Gastroesophageal sphincter (tissue), 4 donors: ENCODE measurements around the gene DNAH11. TPM values are rescaled to one million over a fixed set of nuclear protein-coding genes. Genes with fewer than 3 reads are reported as not detected.

ENCODE experiments used
- ATAC-seq: fragments of 150-250 bp; one replicate; pipeline ENCODE4 v1.9.1; 2016; ENCODE audit warnings: mild to moderate bottlenecking, moderate library complexity
- H3K27ac ChIP-seq, 4 donors: fragments of 200-600 bp; sonication (generic) in 3 of 4; 1 replicate in 3 of 4; 2 replicates in 1 of 4; pipeline ENCODE4 v1.5.1; 2016 to 2019
- H3K27me3 ChIP-seq: fragments of 200-600 bp; sonication (generic); one replicate; pipeline ENCODE4 v1.5.1; 2019
- H3K36me3 ChIP-seq, 2 donors: fragments of 200-600 bp; sonication (generic); one replicate each; pipeline ENCODE4 v1.5.1; 2019; ENCODE audit warnings: control low read depth in 1 of 2
- H3K4me1 ChIP-seq, 3 donors: fragments of 200-600 bp; sonication (generic); 1 replicate in 2 of 3; 2 replicates in 1 of 3; pipeline ENCODE4 v1.5.1; 2016 to 2019; ENCODE audit warnings: control low read depth in 2 of 3
- H3K4me3 ChIP-seq, 2 donors: fragments of 200-600 bp; sonication (generic); one replicate each; pipeline ENCODE4 v1.5.1; 2019; ENCODE audit warnings: mild to moderate bottlenecking in 1 of 2, moderate library complexity in 1 of 2
- H3K9me3 ChIP-seq, 3 donors: fragments of 200-600 bp; sonication (generic); one replicate each; pipeline ENCODE4 v1.5.1; 2017 to 2019; ENCODE audit warnings: control low read depth in 2 of 3
- EP300 ChIP-seq: sonication (generic); formaldehyde crosslinking; IDR thresholded peaks from one replicate; pipeline ENCODE4 v1.6.1; 2017; ENCODE audit warnings: antibody characterized with exemption, mild to moderate bottlenecking
- POLR2A ChIP-seq, 2 donors: fragments of 450-650 bp; IDR thresholded peaks; one replicate each; pipeline ENCODE4 v1.6.1; 2017; ENCODE audit warnings: antibody characterized with exemption in 2 of 2, mild to moderate bottlenecking in 2 of 2, moderate library complexity in 1 of 2
- POLR2AphosphoS5 ChIP-seq: sonication (generic); formaldehyde crosslinking; IDR thresholded peaks from one replicate; pipeline ENCODE4 v1.6.1; 2017; ENCODE audit warnings: antibody characterized with exemption
- WGBS, 2 donors: methylation state at CpG; one replicate each; pipeline ENCODE4 v1.1.5; 2018; ENCODE audit warnings: low coverage in 1 of 2; 5-methylcytosine and 5-hydroxymethylcytosine counted together
- total RNA-seq, 4 donors: library from RNA; depleted of rRNA; stranded (reverse); fragments of >200 nt; gene quantifications; one replicate each; pipeline ENCODE4 v1.1.0, GENCODE V29; 2016
- TF ChIP-seq, protein P1 (sequence below), 4 experiments: fragments of 200-600 bp in 2 of 4; fragments of 450-650 bp in 2 of 4; sonication (generic) in 1 of 4; IDR thresholded peaks; one replicate each; pipeline ENCODE4 v1.5.1; 2017 to 2019; ENCODE audit warnings: antibody characterized with exemption in 4 of 4, mild to moderate bottlenecking in 2 of 4, moderate library complexity in 2 of 4

DNAH11 gene
- total RNA-seq, 4 donors from 2014 or later = 6.9 to 31.8 (median 10.4) TPM

DNA sequence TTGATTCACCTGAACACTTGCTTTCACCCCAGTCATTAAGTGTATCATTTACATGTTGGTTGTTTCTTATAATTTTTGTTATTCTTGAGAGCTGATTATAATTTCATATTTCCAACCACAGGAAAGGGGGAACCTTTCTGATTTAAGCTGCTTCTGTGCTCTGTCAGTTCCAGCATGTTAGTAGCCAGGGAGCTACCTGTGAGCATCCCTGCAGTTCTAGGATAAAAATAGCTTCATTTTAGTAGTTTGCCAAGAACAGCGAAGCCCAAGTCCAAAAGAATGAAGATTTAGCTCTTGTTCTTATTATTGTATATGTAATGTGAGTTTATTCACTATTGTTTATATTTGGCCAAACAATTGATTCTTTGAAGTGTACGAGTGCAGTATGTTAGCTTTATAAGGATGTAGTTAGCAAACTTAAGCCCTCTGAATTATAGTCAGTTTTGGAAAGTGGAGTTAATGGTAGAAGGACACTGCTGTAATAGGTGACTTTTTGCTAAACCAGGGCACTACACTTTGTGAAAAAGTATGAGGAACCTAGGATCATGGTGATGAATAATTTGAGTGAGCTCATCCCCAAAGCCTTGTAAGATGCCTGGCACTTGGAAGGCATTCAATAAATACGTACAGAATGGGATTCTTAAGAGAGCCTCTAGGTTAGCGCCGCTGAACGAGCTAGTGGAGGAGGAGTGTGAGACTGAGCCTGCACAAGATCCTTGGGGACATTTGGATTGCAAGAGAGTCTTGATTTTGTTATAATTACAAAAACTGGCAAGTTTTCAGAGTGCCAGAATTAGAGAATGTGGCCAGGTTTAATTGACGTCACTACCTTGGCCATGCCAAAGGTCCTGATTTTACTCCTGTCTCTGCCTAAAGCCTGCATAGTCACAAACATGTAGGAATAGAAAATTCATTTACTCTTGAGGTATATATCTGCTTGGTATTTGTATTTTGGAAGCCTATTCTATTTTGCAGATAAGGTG lies 29.8 kb downstream of the DNAH11 start:
- H3K9me3 ChIP-seq = no peaks in the 10 kb centered on the region
- H3K4me3 ChIP-seq = no peak overlapping the region
- peak overlapping the region in 2 of 4 donors; percentile 43 to 56 for H3K27ac ChIP-seq
- WGBS, 2 donors = 58% methylated on average over 7 of the region's 7 CpGs
- TF ChIP-seq EP300 = no peak
- TF ChIP-seq, protein P1, sequence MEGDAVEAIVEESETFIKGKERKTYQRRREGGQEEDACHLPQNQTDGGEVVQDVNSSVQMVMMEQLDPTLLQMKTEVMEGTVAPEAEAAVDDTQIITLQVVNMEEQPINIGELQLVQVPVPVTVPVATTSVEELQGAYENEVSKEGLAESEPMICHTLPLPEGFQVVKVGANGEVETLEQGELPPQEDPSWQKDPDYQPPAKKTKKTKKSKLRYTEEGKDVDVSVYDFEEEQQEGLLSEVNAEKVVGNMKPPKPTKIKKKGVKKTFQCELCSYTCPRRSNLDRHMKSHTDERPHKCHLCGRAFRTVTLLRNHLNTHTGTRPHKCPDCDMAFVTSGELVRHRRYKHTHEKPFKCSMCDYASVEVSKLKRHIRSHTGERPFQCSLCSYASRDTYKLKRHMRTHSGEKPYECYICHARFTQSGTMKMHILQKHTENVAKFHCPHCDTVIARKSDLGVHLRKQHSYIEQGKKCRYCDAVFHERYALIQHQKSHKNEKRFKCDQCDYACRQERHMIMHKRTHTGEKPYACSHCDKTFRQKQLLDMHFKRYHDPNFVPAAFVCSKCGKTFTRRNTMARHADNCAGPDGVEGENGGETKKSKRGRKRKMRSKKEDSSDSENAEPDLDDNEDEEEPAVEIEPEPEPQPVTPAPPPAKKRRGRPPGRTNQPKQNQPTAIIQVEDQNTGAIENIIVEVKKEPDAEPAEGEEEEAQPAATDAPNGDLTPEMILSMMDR (IDR thresholded peaks at IDR 0.05) = no peak
- TF ChIP-seq POLR2A (IDR thresholded peaks at IDR 0.05) = no peak
- TF ChIP-seq POLR2AphosphoS5 = no peak
- peak; percentile 10 for ATAC-seq
- H3K4me1 ChIP-seq = peaks cover 0 to 15% (median 0%) of the 10 kb centered on the region in 3 donors
- H3K27me3 ChIP-seq = no peaks in the 10 kb centered on the region
- no peaks in the 10 kb centered on the region for H3K36me3 ChIP-seq

GRCh38 chr7:21579341-21580072 lies 36.7 kb downstream of the DNAH11 start:
- H3K27ac ChIP-seq = peak overlapping the region; percentile 80 to 94 (median 82)
- no peaks in the 10 kb centered on the region for H3K27me3 ChIP-seq
- no peaks in the 10 kb centered on the region for H3K36me3 ChIP-seq
- 25 to 60% methylated on average over 4 of the region's 4 CpGs for WGBS, 2 donors
- ATAC-seq = peak; percentile 7
- TF ChIP-seq POLR2AphosphoS5 (no peak), POLR2A (IDR thresholded peaks at IDR 0.05) (no peak), EP300 (no peak)
- TF ChIP-seq, protein P1 (IDR thresholded peaks at IDR 0.05) = no peak
- peaks cover 8 to 39% (median 11%) of the 10 kb centered on the region in 3 donors for H3K4me1 ChIP-seq
- H3K4me3 ChIP-seq = no peak overlapping the region
- H3K9me3 ChIP-seq = peaks cover 0 to 9% (median 0%) of the 10 kb centered on the region in 3 donors

- H3K27ac ChIP-seq = peak overlapping the region; percentile 80 to 96 (median 82)
- 11 to 12% methylated on average over 4 of the region's 4 CpGs for WGBS, 2 donors
- TF ChIP-seq POLR2AphosphoS5 (peak; percentile 66), EP300 (no peak)
- H3K27me3 ChIP-seq = no peaks in the 10 kb centered on the region
- H3K36me3 ChIP-seq = no peaks in the 10 kb centered on the region
- H3K9me3 ChIP-seq = peaks cover 0 to 9% (median 0%) of the 10 kb centered on the region in 3 donors
- H3K4me1 ChIP-seq = peaks cover 8 to 39% (median 11%) of the 10 kb centered on the region in 3 donors
- peak; percentile 92 for ATAC-seq
- no peak overlapping the region for H3K4me3 ChIP-seq
Measured at GRCh38 chr7:21580073-21580521, 37.3 kb downstream of the DNAH11 start.

- 82 to 96% methylated on average over 3 to 6 of the region's 6 CpGs for WGBS, 2 donors
- Histone ChIP-seq H3K27me3 (no peaks in the 10 kb centered on the region), H3K9me3 (peaks cover 0 to 9% (median 0%) of the 10 kb centered on the region in 3 donors), H3K27ac (no peak overlapping the region), H3K36me3 (no peaks in the 10 kb centered on the region), H3K4me3 (no peak overlapping the region), H3K4me1 (peaks cover 2 to 23% (median 3%) of the 10 kb centered on the region in 3 donors)
- no peak for ATAC-seq
- TF ChIP-seq EP300 (no peak), POLR2AphosphoS5 (no peak), POLR2A (IDR thresholded peaks at IDR 0.05) (no peak)
- TF ChIP-seq, protein P1 (IDR thresholded peaks at IDR 0.05) = no peak
Measured at GRCh38 chr7:21585070-21585724, 42.4 kb downstream of the DNAH11 start.
